Endothelial cell of umbilical vein (primary cell): ENCODE measurements around the gene VASN.

Experiments
- CTCF ChIP-seq, 2 donors: IDR thresholded peaks; 1 replicate in 1 of 2; 2 replicates in 1 of 2; pipeline ENCODE4 v1.5.1; 2011; ENCODE audit warnings: low read length in 2 of 2, mild to moderate bottlenecking in 2 of 2, moderate library complexity in 2 of 2, control low read depth in 1 of 2, inconsistent platforms in 1 of 2, low read depth in 1 of 2; ENCODE audit not compliant: insufficient read depth in 1 of 2; ENCODE audit errors: extremely low read depth in 1 of 2
- EZH2 ChIP-seq: IDR thresholded peaks from 2 replicates; pipeline ENCODE4 v1.6.1; 2012; ENCODE audit warnings: borderline replicate concordance, low read depth, mild to moderate bottlenecking, moderate library complexity, low read length, inconsistent platforms; ENCODE audit not compliant: severe bottlenecking
- FOS ChIP-seq: IDR thresholded peaks from 2 replicates; pipeline ENCODE4 v1.6.1; 2011; ENCODE audit warnings: mild to moderate bottlenecking, low read length, moderate library complexity, borderline replicate concordance; ENCODE audit not compliant: insufficient read depth
- GATA2 ChIP-seq: IDR thresholded peaks from 2 replicates; pipeline ENCODE4 v1.7.0; 2011; ENCODE audit warnings: low read depth, mild to moderate bottlenecking, moderate library complexity, mixed read lengths, low read length; ENCODE audit not compliant: insufficient read length, insufficient read depth
- JUN ChIP-seq: IDR thresholded peaks from 2 replicates; pipeline ENCODE4 v1.6.1; 2011; ENCODE audit warnings: borderline replicate concordance, low read depth; ENCODE audit not compliant: insufficient read length, insufficient read depth
- MAX ChIP-seq: IDR thresholded peaks from 2 replicates; pipeline ENCODE4 v1.6.1; 2011; ENCODE audit not compliant: insufficient read depth, insufficient read length
- MYC ChIP-seq: IDR thresholded peaks from one replicate; pipeline ENCODE4 v1.6.1; 2011; ENCODE audit warnings: mild to moderate bottlenecking, low read depth, low read length
- POLR2A ChIP-seq: IDR thresholded peaks from 2 replicates; pipeline ENCODE4 v1.6.1; 2012; ENCODE audit warnings: low read depth, mild to moderate bottlenecking, control low read depth, low read length
- POLR2AphosphoS5 ChIP-seq: IDR thresholded peaks from 2 replicates; pipeline ENCODE4 v1.6.1; 2012; ENCODE audit warnings: low read depth, mild to moderate bottlenecking, control low read depth, low read length, moderate library complexity; ENCODE audit not compliant: insufficient read depth

DNA sequence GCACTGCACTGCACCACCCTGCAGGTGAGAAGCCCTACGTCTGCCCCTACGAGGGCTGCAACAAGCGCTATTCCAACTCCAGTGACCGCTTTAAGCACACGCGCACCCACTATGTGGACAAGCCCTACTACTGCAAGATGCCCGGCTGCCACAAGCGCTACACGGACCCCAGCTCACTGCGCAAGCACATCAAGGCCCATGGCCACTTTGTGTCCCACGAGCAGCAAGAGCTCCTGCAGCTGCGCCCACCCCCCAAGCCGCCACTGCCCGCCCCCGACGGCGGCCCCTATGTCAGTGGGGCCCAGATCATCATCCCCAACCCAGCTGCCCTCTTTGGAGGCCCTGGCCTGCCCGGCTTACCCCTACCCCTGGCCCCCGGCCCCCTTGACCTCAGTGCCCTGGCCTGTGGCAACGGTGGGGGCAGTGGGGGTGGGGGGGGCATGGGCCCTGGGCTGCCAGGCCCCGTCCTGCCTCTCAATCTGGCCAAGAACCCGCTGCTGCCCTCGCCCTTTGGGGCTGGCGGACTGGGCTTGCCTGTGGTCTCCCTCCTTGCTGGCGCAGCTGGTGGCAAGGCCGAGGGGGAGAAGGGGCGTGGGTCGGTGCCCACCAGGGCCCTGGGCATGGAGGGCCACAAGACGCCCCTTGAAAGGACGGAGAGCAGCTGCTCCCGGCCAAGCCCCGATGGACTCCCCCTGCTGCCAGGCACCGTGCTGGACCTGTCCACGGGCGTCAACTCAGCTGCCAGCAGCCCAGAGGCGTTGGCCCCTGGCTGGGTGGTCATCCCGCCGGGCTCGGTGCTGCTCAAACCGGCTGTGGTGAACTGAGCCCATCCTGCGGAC, 34.7 kb upstream of the VASN start:
- TF ChIP-seq CTCF (IDR thresholded peaks at IDR 0.05; ENCODE audit: extremely low read depth in 1 of 2, insufficient read depth in 1 of 2, low read depth in 1 of 2, low read length in 2 of 2) (no peak), POLR2A (no peak), EZH2 (no peak), FOS (no peak), MAX (no peak), POLR2AphosphoS5 (no peak), JUN (no peak), MYC (no peak), GATA2 (no peak)
